GM10266 (cell line): ENCODE results near the gene SRP9.

Experiments used
- DNase-seq: peaks from one replicate; pipeline ENCODE4 v3.0.0; 2012; ENCODE audit errors: extremely low spot score
- CTCF ChIP-seq: IDR thresholded peaks from 2 replicates; pipeline ENCODE4 v1.5.1; 2012; ENCODE audit warnings: mild to moderate bottlenecking, low read depth; ENCODE audit not compliant: control insufficient read depth, insufficient read depth; ENCODE audit errors: missing control alignments

SRP9 gene

DNA sequence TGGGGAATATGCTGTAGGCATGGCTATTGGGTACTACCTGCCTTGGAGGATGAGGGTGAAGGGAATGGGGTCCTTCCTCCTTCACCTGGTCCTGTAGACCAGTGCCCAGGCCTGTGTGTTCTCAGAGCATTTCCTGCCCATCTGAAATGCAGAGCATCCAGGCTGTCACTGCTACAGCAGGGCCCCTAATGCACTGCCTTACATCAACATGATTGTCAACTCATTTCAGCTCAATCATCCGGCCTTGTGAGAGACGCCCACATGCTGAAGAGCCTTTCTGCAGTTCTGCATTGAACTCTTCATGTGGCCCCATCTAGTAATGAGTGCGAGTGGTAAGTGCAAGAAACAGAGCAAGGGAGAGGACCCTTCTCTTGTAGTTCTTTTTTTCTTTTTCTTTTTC is 39.8 kb upstream of the SRP9 start:
- TF ChIP-seq CTCF = no peak
- no peak for DNase-seq

DNA sequence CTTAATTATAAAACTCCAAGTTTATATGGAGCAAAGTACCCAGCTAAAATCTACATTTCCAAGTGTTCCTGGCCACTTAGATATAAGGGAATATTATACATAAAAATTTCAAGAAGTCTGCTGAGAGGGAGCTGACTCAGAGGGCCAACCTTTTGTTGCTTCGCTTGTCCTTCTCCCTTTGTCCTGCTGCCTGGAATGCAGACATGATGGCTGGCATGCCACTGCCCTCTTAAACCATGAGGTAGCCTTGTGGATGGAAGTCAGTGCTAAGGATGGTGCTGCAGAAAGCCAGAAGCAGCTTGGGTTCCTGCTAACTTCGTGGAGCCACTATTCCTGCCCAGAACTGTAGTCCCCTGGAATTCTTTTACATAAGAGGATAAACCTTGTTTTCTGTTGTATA is 38.9 kb upstream of the SRP9 start:
- no peak for DNase-seq
- no peak for TF ChIP-seq CTCF

- no peak for TF ChIP-seq CTCF
- no peak for DNase-seq
These were observed 38.0 kb upstream of the SRP9 start for GRCh38 chr1:225739542-225740107.

DNA sequence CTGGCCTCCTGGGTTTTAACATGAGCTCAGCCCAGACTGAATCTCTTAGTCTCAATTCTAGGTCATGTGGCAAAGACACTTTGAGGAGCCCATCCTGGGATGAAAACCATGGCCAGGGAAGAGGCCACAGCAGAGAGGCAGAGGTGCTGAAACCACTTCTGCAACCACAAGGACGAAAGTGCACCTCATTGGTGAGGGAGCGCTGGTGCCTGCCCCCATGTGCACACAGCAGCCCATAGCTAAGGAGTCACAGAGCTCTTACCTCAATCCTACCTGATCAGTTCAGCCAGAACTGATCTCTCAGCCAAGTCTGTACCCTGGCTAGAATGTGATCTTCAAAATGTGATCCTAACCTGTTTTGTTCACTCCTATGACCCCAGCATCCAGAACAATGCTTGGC is 32.9 kb upstream of the SRP9 start:
- no peak for DNase-seq
- TF ChIP-seq CTCF = no peak

DNA sequence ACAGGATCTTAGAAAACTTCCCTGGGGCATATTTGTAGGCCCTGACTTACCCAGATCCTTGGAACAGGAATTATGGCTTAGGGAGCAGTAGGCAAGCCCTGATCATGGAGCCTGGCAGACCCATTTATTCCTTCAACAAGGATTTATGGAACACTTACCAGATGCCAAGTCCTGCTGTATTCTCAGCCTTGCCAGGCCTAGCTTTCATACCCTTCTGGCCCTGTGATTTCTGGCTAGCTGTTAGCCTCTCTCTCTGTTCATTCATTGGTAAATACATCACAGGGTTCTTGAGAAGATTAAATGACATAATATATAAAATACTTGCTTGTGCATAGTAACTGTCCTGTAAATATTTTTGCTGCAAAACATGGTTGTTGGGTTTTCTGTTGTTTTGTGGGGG is 32.4 kb upstream of the SRP9 start:
- DNase-seq = no peak
- no peak for TF ChIP-seq CTCF

GRCh38 chr1:225746361-225747179 is 31.1 kb upstream of the SRP9 start:
- no peak for DNase-seq

More at GRCh38 chr1:225746361-225747179, 31.1 kb upstream of the SRP9 start:
- TF ChIP-seq CTCF = no peak
